D721Med (cell line): Measurements from ENCODE around the gene ENPP3.

Source experiments
- DNase-seq: peaks from one replicate; pipeline ENCODE4 v3.0.0; 2011; ENCODE audit warnings: low spot score; ENCODE audit not compliant: insufficient read length
- FAIRE-seq: peaks from 2 replicates; lab custom pipeline; 2011; peaks lifted over from hg19 to GRCh38; lab: Jason Lieb, UNC
- TF ChIP-seq, protein P1 (sequence below): IDR thresholded peaks from 2 replicates; pipeline ENCODE4 v1.5.1; 2012; ENCODE audit warnings: mild to moderate bottlenecking, control low read depth; ENCODE audit not compliant: insufficient read depth; ENCODE audit errors: missing control alignments

Gene ENPP3

GRCh38 chr6:131660195-131660594 is 23.1 kb downstream of the ENPP3 start:
- TF ChIP-seq, protein P1, sequence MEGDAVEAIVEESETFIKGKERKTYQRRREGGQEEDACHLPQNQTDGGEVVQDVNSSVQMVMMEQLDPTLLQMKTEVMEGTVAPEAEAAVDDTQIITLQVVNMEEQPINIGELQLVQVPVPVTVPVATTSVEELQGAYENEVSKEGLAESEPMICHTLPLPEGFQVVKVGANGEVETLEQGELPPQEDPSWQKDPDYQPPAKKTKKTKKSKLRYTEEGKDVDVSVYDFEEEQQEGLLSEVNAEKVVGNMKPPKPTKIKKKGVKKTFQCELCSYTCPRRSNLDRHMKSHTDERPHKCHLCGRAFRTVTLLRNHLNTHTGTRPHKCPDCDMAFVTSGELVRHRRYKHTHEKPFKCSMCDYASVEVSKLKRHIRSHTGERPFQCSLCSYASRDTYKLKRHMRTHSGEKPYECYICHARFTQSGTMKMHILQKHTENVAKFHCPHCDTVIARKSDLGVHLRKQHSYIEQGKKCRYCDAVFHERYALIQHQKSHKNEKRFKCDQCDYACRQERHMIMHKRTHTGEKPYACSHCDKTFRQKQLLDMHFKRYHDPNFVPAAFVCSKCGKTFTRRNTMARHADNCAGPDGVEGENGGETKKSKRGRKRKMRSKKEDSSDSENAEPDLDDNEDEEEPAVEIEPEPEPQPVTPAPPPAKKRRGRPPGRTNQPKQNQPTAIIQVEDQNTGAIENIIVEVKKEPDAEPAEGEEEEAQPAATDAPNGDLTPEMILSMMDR, result no peak
- DNase-seq (no peak), FAIRE-seq (no peak)

DNA sequence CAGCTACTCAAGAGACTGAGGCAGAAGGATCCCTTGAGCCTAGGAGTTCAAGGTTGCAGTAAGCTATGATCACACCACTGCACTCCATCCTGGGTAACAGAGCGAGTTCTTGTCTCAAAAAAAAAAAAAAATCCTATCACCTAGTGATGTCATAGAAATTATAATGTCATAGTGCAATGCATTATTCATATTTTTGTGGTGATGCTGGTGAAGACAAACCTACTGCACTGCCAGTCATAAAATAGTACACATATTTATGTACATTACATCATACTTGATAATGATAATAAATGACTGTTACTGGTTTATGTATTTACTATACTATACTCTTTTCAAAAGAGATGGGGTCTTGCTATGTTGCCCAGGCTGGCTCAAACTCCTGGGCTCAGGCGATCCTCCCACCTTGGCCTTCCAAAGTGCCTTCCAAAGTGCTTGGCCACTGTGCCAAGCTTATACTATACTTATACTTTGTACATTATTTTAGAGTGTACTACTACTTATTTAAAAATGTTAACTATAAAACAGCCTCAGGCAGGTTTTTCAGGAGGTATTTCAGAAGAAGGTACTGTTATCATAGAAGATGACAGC is 26.6 kb downstream of the ENPP3 start:
- no peak for FAIRE-seq
- TF ChIP-seq, protein P1, result no peak
- no peak for DNase-seq

- FAIRE-seq, result no peak
Observed at GRCh38 chr6:131669891-131670290, 32.8 kb downstream of the ENPP3 start.

GRCh38 chr6:131673184-131673583 is 36.1 kb downstream of the ENPP3 start:
- FAIRE-seq, result no peak
- TF ChIP-seq, protein P1, result no peak
- DNase-seq, result no peak

More at GRCh38 chr6:131669891-131670290, 32.8 kb downstream of the ENPP3 start:
- DNase-seq, result no peak
- TF ChIP-seq, protein P1, result no peak

GRCh38 chr6:131678442-131678841 is 41.3 kb downstream of the ENPP3 start:
- FAIRE-seq (no peak), DNase-seq (no peak)
- TF ChIP-seq, protein P1, result no peak

- TF ChIP-seq, protein P1, result no peak
- DNase-seq (no peak), FAIRE-seq (no peak)
Observed at GRCh38 chr6:131680868-131681267, 43.8 kb downstream of the ENPP3 start.

GRCh38 chr6:131681585-131681984 is 44.5 kb downstream of the ENPP3 start:
- TF ChIP-seq, protein P1, result no peak
- DNase-seq (no peak), FAIRE-seq (no peak)
